ENCODE results near the gene PHEX.

PHEX gene

GRCh38 chrX:22032084-22032483 is at the start of gene PHEX:
TSS of gene PHEX (plus strand) at chrX:22032325. CDS start at chrX:22033006, 681 bp downstream.
- DNase-seq (ENCODE audit: low read depth): no peak

- DNase-seq (ENCODE audit: low read depth): peak; percentile 78
Measured at GRCh38 chrX:21985332-21985777, 46.8 kb upstream of the PHEX start.

GRCh38 chrX:21986596-21986995 is 45.5 kb upstream of the PHEX start:
- peak; percentile 39 for DNase-seq (ENCODE audit: low read depth)

GRCh38 chrX:21989384-21989783 is 42.7 kb upstream of the PHEX start:
- no peak for DNase-seq (ENCODE audit: low read depth)

- peak; percentile 37 for DNase-seq (ENCODE audit: low read depth)
Measured at GRCh38 chrX:21990832-21991231, 41.3 kb upstream of the PHEX start.

GRCh38 chrX:21991504-21991903 is 40.6 kb upstream of the PHEX start:
- no peak for DNase-seq (ENCODE audit: low read depth)

GRCh38 chrX:21993265-21993664 is 38.9 kb upstream of the PHEX start:
- DNase-seq (ENCODE audit: low read depth): no peak

GRCh38 chrX:21996872-21997455 is 35.2 kb upstream of the PHEX start:
- DNase-seq (ENCODE audit: low read depth): peak; percentile 81

- no peak for DNase-seq (ENCODE audit: low read depth)
Measured at GRCh38 chrX:21998037-21998436, 34.1 kb upstream of the PHEX start.

GRCh38 chrX:22004866-22005265 is 27.3 kb upstream of the PHEX start:
- no peak for DNase-seq (ENCODE audit: low read depth)

- no peak for DNase-seq (ENCODE audit: low read depth)
Measured at GRCh38 chrX:22012051-22012450, 20.1 kb upstream of the PHEX start.

GRCh38 chrX:22012931-22013330 is 19.2 kb upstream of the PHEX start:
- DNase-seq (ENCODE audit: low read depth): no peak

- no peak for DNase-seq (ENCODE audit: low read depth)
Measured at GRCh38 chrX:22015139-22015750, 16.9 kb upstream of the PHEX start.

- no peak for DNase-seq (ENCODE audit: low read depth)
Measured at GRCh38 chrX:22021751-22022324, 10.3 kb upstream of the PHEX start.

GRCh38 chrX:22024577-22024976 is 7.5 kb upstream of the PHEX start:
- DNase-seq (ENCODE audit: low read depth): no peak

- DNase-seq (ENCODE audit: low read depth): peak; percentile 8
Measured at GRCh38 chrX:22025751-22026150, 6.4 kb upstream of the PHEX start.

GRCh38 chrX:22026731-22027130 is 5.4 kb upstream of the PHEX start:
- no peak for DNase-seq (ENCODE audit: low read depth)

GRCh38 chrX:22032506-22032905 is 381 bp downstream of the PHEX start:
- DNase-seq (ENCODE audit: low read depth): no peak

GRCh38 chrX:22033818-22034217 is 1.7 kb downstream of the PHEX start:
- DNase-seq (ENCODE audit: low read depth): no peak

- DNase-seq (ENCODE audit: low read depth): no peak
Measured at GRCh38 chrX:22035236-22035635, 3.1 kb downstream of the PHEX start.

GRCh38 chrX:22037225-22037624 is 5.1 kb downstream of the PHEX start:
- DNase-seq (ENCODE audit: low read depth): no peak

GRCh38 chrX:22037911-22038537 is 5.9 kb downstream of the PHEX start:
- DNase-seq (ENCODE audit: low read depth): no peak

GRCh38 chrX:22039541-22039940 is 7.4 kb downstream of the PHEX start:
- DNase-seq (ENCODE audit: low read depth): no peak

Data from iris pigment epithelial cell (primary cell).